Medulla oblongata (tissue), 1 donor: ENCODE measurements around the gene TM6SF1.
"Not testable (repeated sequence)": the region's sequence is repeated elsewhere in the genome, so short reads cannot be mapped to it uniquely, and the experiment has no call there.

ENCODE experiments used
- DNase-seq: peaks from one replicate; pipeline ENCODE4 v3.0.0-alpha.2; 2015; ENCODE audit errors: extremely low spot score

The TM6SF1 gene

GRCh38 chr15:83088876-83089275 lies 18.6 kb upstream of the TM6SF1 start:
- DNase-seq: no peak

- DNase-seq: no peak
These were observed 17.0 kb upstream of the TM6SF1 start for GRCh38 chr15:83090465-83090864.

- not testable (repeated sequence) for DNase-seq
These were observed 15.5 kb upstream of the TM6SF1 start for GRCh38 chr15:83091965-83092308.

- DNase-seq: peak; percentile 86
These were observed 15.0 kb upstream of the TM6SF1 start for GRCh38 chr15:83092309-83092976.

GRCh38 chr15:83094583-83094982 lies 12.9 kb upstream of the TM6SF1 start:
- DNase-seq: no peak

- no peak for DNase-seq
These were observed 9.4 kb upstream of the TM6SF1 start for GRCh38 chr15:83098079-83098478.

GRCh38 chr15:83099290-83099689 lies 8.2 kb upstream of the TM6SF1 start:
- no peak for DNase-seq

- DNase-seq: peak; percentile 76
These were observed 7.3 kb upstream of the TM6SF1 start for GRCh38 chr15:83100097-83100646.

GRCh38 chr15:83102346-83102745 lies 5.1 kb upstream of the TM6SF1 start:
- no peak for DNase-seq

- no peak for DNase-seq
These were observed 3.3 kb upstream of the TM6SF1 start for GRCh38 chr15:83104141-83104540.

GRCh38 chr15:83105440-83105839 lies 2.0 kb upstream of the TM6SF1 start:
- DNase-seq: no peak

GRCh38 chr15:83107841-83108181 lies 366 bp downstream of the TM6SF1 start:
- DNase-seq: no peak

- DNase-seq: peak; percentile 78
These were observed 1.1 kb downstream of the TM6SF1 start for GRCh38 chr15:83108266-83109219.

- no peak for DNase-seq
These were observed 2.1 kb downstream of the TM6SF1 start for GRCh38 chr15:83109532-83109931.

GRCh38 chr15:83110381-83110780 lies 2.9 kb downstream of the TM6SF1 start:
- no peak for DNase-seq

- no peak for DNase-seq
These were observed 3.7 kb downstream of the TM6SF1 start for GRCh38 chr15:83111149-83111548.

- DNase-seq: no peak
These were observed 4.9 kb downstream of the TM6SF1 start for GRCh38 chr15:83112233-83112955.

- no peak for DNase-seq
These were observed 5.5 kb downstream of the TM6SF1 start for GRCh38 chr15:83112956-83113299.

- no peak for DNase-seq
These were observed 6.6 kb downstream of the TM6SF1 start for GRCh38 chr15:83113881-83114674.

- DNase-seq: no peak
These were observed 7.4 kb downstream of the TM6SF1 start for GRCh38 chr15:83114856-83115255.

- no peak for DNase-seq
These were observed 8.0 kb downstream of the TM6SF1 start for GRCh38 chr15:83115410-83115809.
